Dendritic cell treated with granulocyte-macrophage colony-stimulating factor and Interleukin-4, amounts not matched to agents 40 ng/mL and 50 ng/mL, for 4 days (primary cell): ENCODE results near the gene ARHGEF11.

Experiments
- H3K27ac Mint-ChIP-seq: one replicate; pipeline ENCODE4 v1.8.0; 2022; ENCODE audit warnings: mild to moderate bottlenecking, mixed read lengths
- H3K27me3 Mint-ChIP-seq: one replicate; pipeline ENCODE4 v1.8.0; 2022; ENCODE audit warnings: mild to moderate bottlenecking, mixed read lengths
- H3K36me3 Mint-ChIP-seq: one replicate; pipeline ENCODE4 v1.8.0; 2022; ENCODE audit warnings: low read depth, mixed read lengths
- H3K4me1 Mint-ChIP-seq: one replicate; pipeline ENCODE4 v1.8.0; 2022; ENCODE audit warnings: low read depth, mixed read lengths
- H3K4me3 Mint-ChIP-seq: one replicate; pipeline ENCODE4 v1.8.0; 2022; ENCODE audit warnings: mild to moderate bottlenecking, moderate library complexity, mixed read lengths
- H3K9me3 Mint-ChIP-seq: one replicate; pipeline ENCODE4 v1.8.0; 2022; ENCODE audit warnings: mixed read lengths
- intact Hi-C: fragments of 100-400 bp; cut with micrococcal nuclease; formaldehyde crosslinking; loops from one replicate; pipeline ENCODE4 v1.15.0; 2022

ARHGEF11 gene

GRCh38 chr1:156947818-156948525 is 97.6 kb downstream of the ARHGEF11 start:
- peaks cover 11% of the 10 kb centered on the region for H3K4me1 Mint-ChIP-seq
- H3K9me3 Mint-ChIP-seq, result no peaks in the 10 kb centered on the region
- intact Hi-C loops, result no loop called here
- H3K4me3 Mint-ChIP-seq, result no peak overlapping the region
- H3K27me3 Mint-ChIP-seq, result no peaks in the 10 kb centered on the region
- H3K36me3 Mint-ChIP-seq, result peaks cover 100% of the 10 kb centered on the region
- H3K27ac Mint-ChIP-seq, result no peak overlapping the region

GRCh38 chr1:156947127-156947526 is 98.4 kb downstream of the ARHGEF11 start:
- no peaks in the 10 kb centered on the region for H3K9me3 Mint-ChIP-seq
- H3K4me1 Mint-ChIP-seq, result peaks cover 11% of the 10 kb centered on the region
- no peak overlapping the region for H3K4me3 Mint-ChIP-seq
- H3K27me3 Mint-ChIP-seq, result no peaks in the 10 kb centered on the region
- intact Hi-C loops, result no loop called here
- H3K36me3 Mint-ChIP-seq, result peaks cover 100% of the 10 kb centered on the region
- H3K27ac Mint-ChIP-seq, result no peak overlapping the region

- no peaks in the 10 kb centered on the region for H3K27me3 Mint-ChIP-seq
- H3K4me3 Mint-ChIP-seq, result no peak overlapping the region
- peaks cover 100% of the 10 kb centered on the region for H3K36me3 Mint-ChIP-seq
- no peaks in the 10 kb centered on the region for H3K9me3 Mint-ChIP-seq
- intact Hi-C loops, result no loop called here
- H3K4me1 Mint-ChIP-seq, result peaks cover 5% of the 10 kb centered on the region
- H3K27ac Mint-ChIP-seq, result no peak overlapping the region
Observed at GRCh38 chr1:156945881-156946661, 99.5 kb downstream of the ARHGEF11 start.

GRCh38 chr1:156944848-156945247 is 100.7 kb downstream of the ARHGEF11 start:
- Mint-ChIP-seq H3K9me3 (no peaks in the 10 kb centered on the region), H3K27me3 (no peaks in the 10 kb centered on the region), H3K36me3 (peaks cover 100% of the 10 kb centered on the region), H3K27ac (no peak overlapping the region), H3K4me1 (no peaks in the 10 kb centered on the region), H3K4me3 (no peak overlapping the region)
- intact Hi-C loops, result no loop called here

- Mint-ChIP-seq H3K27me3 (no peaks in the 10 kb centered on the region), H3K4me3 (no peak overlapping the region), H3K4me1 (no peaks in the 10 kb centered on the region), H3K36me3 (peaks cover 100% of the 10 kb centered on the region), H3K9me3 (no peaks in the 10 kb centered on the region), H3K27ac (no peak overlapping the region)
- intact Hi-C loops, result no loop called here
Observed at GRCh38 chr1:156944268-156944667, 101.3 kb downstream of the ARHGEF11 start.

GRCh38 chr1:156943756-156944155 is 101.8 kb downstream of the ARHGEF11 start:
- intact Hi-C loops, result no loop called here
- no peak overlapping the region for H3K27ac Mint-ChIP-seq
- no peaks in the 10 kb centered on the region for H3K9me3 Mint-ChIP-seq
- no peaks in the 10 kb centered on the region for H3K4me1 Mint-ChIP-seq
- no peaks in the 10 kb centered on the region for H3K27me3 Mint-ChIP-seq
- H3K36me3 Mint-ChIP-seq, result peaks cover 100% of the 10 kb centered on the region
- no peak overlapping the region for H3K4me3 Mint-ChIP-seq

- no peaks in the 10 kb centered on the region for H3K27me3 Mint-ChIP-seq
- intact Hi-C loops, result no loop called here
- no peaks in the 10 kb centered on the region for H3K4me1 Mint-ChIP-seq
- H3K36me3 Mint-ChIP-seq, result peaks cover 100% of the 10 kb centered on the region
- H3K4me3 Mint-ChIP-seq, result no peak overlapping the region
- H3K9me3 Mint-ChIP-seq, result no peaks in the 10 kb centered on the region
- H3K27ac Mint-ChIP-seq, result no peak overlapping the region
Observed at GRCh38 chr1:156942576-156942975, 103.0 kb downstream of the ARHGEF11 start.

- Mint-ChIP-seq H3K27ac (no peak overlapping the region), H3K27me3 (no peaks in the 10 kb centered on the region), H3K36me3 (peaks cover 100% of the 10 kb centered on the region), H3K4me3 (no peak overlapping the region), H3K4me1 (no peaks in the 10 kb centered on the region), H3K9me3 (no peaks in the 10 kb centered on the region)
- intact Hi-C loops, result no loop called here
Observed at GRCh38 chr1:156942176-156942575, 103.4 kb downstream of the ARHGEF11 start.

GRCh38 chr1:156941675-156942074 is 103.9 kb downstream of the ARHGEF11 start:
- Mint-ChIP-seq H3K36me3 (peaks cover 100% of the 10 kb centered on the region), H3K4me1 (no peaks in the 10 kb centered on the region), H3K27ac (no peak overlapping the region), H3K4me3 (no peak overlapping the region), H3K27me3 (no peaks in the 10 kb centered on the region), H3K9me3 (no peaks in the 10 kb centered on the region)
- intact Hi-C loops, result no loop called here

- Mint-ChIP-seq H3K4me1 (no peaks in the 10 kb centered on the region), H3K36me3 (peaks cover 100% of the 10 kb centered on the region), H3K9me3 (no peaks in the 10 kb centered on the region), H3K27ac (no peak overlapping the region), H3K27me3 (no peaks in the 10 kb centered on the region), H3K4me3 (no peak overlapping the region)
- intact Hi-C loops, result no loop called here
Observed at GRCh38 chr1:156939786-156940334, 105.7 kb downstream of the ARHGEF11 start.

GRCh38 chr1:156938813-156939212 is 106.7 kb downstream of the ARHGEF11 start:
- no peak overlapping the region for H3K27ac Mint-ChIP-seq
- intact Hi-C loops, result no loop called here
- peaks cover 100% of the 10 kb centered on the region for H3K36me3 Mint-ChIP-seq

GRCh38 chr1:156937883-156938282 is 107.7 kb downstream of the ARHGEF11 start:
- intact Hi-C loops, result no loop called here
- Mint-ChIP-seq H3K4me1 (no peaks in the 10 kb centered on the region), H3K4me3 (no peak overlapping the region), H3K9me3 (no peaks in the 10 kb centered on the region), H3K36me3 (peaks cover 94% of the 10 kb centered on the region), H3K27ac (no peak overlapping the region), H3K27me3 (no peaks in the 10 kb centered on the region)

More at GRCh38 chr1:156938813-156939212, 106.7 kb downstream of the ARHGEF11 start:
- no peaks in the 10 kb centered on the region for H3K4me1 Mint-ChIP-seq
- no peaks in the 10 kb centered on the region for H3K9me3 Mint-ChIP-seq
- H3K4me3 Mint-ChIP-seq, result no peak overlapping the region
- H3K27me3 Mint-ChIP-seq, result no peaks in the 10 kb centered on the region

- Mint-ChIP-seq H3K27ac (no peak overlapping the region), H3K36me3 (peaks cover 83% of the 10 kb centered on the region), H3K9me3 (no peaks in the 10 kb centered on the region), H3K27me3 (no peaks in the 10 kb centered on the region), H3K4me1 (peaks cover 6% of the 10 kb centered on the region), H3K4me3 (no peak overlapping the region)
- intact Hi-C loops, result no loop called here
Observed at GRCh38 chr1:156936721-156937220, 108.8 kb downstream of the ARHGEF11 start.

GRCh38 chr1:156936191-156936590 is 109.4 kb downstream of the ARHGEF11 start:
- H3K36me3 Mint-ChIP-seq, result peaks cover 77% of the 10 kb centered on the region
- no peak overlapping the region for H3K27ac Mint-ChIP-seq
- intact Hi-C loops, result no loop called here
- no peaks in the 10 kb centered on the region for H3K9me3 Mint-ChIP-seq
- peaks cover 12% of the 10 kb centered on the region for H3K4me1 Mint-ChIP-seq
- H3K4me3 Mint-ChIP-seq, result no peak overlapping the region
- H3K27me3 Mint-ChIP-seq, result no peaks in the 10 kb centered on the region
